BLaER1 treated with 17β-estradiol and CSF1 and Interleukin-3, amounts not matched to agents 10 nM and 100 nM (cell line): Measurements from ENCODE around the gene NUCKS1.

ENCODE experiments used
- H3K27ac ChIP-seq, 11 experiments: shearing (Covaris generic); formaldehyde crosslinking; 2 replicates each; pipeline ENCODE4 v1.8.1; 2022
- H3K27me3 ChIP-seq, 11 experiments: shearing (Covaris generic); formaldehyde crosslinking; 2 replicates each; pipeline ENCODE4 v1.8.1; 2022
- H3K36me3 ChIP-seq, 11 experiments: shearing (Covaris generic); formaldehyde crosslinking; 2 replicates each; pipeline ENCODE4 v1.8.1; 2022
- H3K4me1 ChIP-seq, 10 experiments: shearing (Covaris generic); formaldehyde crosslinking; 2 replicates each; pipeline ENCODE4 v1.8.1; 2022
- H3K4me2 ChIP-seq, 11 experiments: shearing (Covaris generic); formaldehyde crosslinking; 2 replicates each; pipeline ENCODE4 v1.8.1; 2022
- H3K4me3 ChIP-seq, 10 experiments: shearing (Covaris generic); formaldehyde crosslinking; 2 replicates each; pipeline ENCODE4 v1.8.1; 2022
- H3K9ac ChIP-seq, 11 experiments: shearing (Covaris generic); formaldehyde crosslinking; 2 replicates each; pipeline ENCODE4 v1.8.1; 2022
- H3K9me3 ChIP-seq, 11 experiments: shearing (Covaris generic); formaldehyde crosslinking; replicated peaks in 1 of 11; 2 replicates each; pipeline ENCODE4 v1.8.1; 2022
- H4K20me1 ChIP-seq, 11 experiments: shearing (Covaris generic); formaldehyde crosslinking; 2 replicates each; pipeline ENCODE4 v1.8.1; 2022
- Cebpa-rat ChIP-seq, 11 experiments: shearing (Covaris generic); IDR thresholded peaks; 2 replicates each; pipeline ENCODE4 v1.8.1; 2022

The NUCKS1 gene

DNA sequence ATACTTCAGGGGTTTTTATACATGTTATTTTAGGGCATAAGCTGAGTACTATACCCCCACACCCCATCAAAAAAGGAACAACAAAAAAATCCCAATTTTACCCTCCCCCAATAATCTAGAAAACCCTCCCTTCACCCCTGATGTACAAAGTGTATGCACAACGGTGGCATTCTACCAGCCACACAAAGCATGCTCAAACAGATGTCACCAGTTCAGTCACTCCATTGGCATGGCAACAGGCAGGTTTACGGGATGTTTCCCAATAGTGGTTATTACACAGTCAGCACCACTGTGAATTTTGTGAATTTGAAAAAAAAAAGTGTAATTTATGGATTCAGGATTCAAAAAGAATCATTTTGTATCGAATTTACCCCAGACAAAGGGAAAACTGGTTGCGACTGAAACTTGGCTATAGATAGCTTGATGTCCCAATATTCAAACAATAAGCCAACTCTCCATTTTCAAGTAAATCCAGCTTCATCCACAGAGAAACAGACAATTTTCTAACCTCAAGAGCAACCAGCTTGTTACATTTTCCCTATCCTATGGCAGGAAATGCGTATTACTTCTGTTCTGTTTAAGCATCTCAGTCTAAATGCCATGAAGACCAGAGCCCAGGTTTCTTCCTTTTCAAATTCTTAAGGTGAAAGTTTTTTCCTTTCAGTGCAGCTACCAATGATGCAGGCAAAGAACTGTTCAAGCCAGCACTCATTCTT, 35.6 kb downstream of the NUCKS1 start:
- Histone ChIP-seq H3K36me3 (peaks cover 38 to 94% (median 65%) of the 10 kb centered on the region in 11 experiments), H3K4me1 (peaks cover 7 to 34% (median 16%) of the 10 kb centered on the region in 10 experiments; a peak in 16 of 20 replicates), H3K9me3 (no peaks in the 10 kb centered on the region), H4K20me1 (peaks cover 0 to 70% (median 21%) of the 10 kb centered on the region in 11 experiments; a peak in 13 of 22 replicates), H3K9ac (no peak overlapping the region), H3K27me3 (no peaks in the 10 kb centered on the region), H3K4me3 (no peak overlapping the region), H3K4me2 (no peak overlapping the region), H3K27ac (no peak overlapping the region; a peak in 1 of 22 replicates)
- TF ChIP-seq Cebpa-rat (IDR thresholded peaks at IDR 0.05), result no peak

DNA sequence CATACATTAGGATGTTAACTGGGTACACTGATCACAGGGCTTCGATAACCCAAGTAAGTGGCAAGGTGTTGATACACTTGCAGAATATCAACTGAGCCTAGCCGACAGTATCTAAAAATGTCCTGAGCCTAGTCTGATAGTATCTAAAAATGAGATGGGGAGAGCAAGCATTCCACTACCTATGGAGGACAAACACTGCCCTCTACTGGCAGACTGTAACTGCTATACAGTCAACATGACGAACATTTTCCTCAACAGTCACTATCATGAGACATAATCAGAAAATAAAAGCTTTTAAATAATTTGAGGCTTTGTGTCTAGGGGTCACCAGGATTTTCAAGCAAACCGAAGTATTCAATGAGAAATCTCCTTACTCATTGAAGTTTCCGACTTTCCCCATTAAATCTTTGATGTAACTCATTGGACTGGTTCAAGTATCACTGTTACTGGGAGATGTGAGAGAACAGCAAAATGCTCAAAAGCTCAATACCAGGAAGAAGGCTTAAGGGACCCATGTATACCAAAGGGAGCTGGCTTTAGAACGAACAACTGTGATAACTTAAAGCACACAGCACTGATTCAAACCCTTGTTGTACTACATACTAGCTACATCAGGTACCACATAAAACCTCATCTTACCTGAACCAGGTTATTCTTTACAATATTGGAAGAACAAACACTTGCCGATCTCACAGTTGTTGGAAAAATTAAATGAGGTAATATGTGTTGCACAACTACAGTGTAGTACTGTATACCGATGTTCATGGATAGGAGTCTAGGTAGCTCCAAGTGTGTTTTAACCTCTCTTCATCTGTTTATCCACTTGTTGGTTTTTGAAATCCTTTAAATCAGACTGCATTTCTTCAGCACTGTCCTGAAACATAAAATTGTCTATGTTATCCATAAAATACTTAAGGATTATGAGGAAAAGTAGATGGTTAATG, 38.6 kb downstream of the NUCKS1 start:
- no peaks in the 10 kb centered on the region for H3K27me3 ChIP-seq
- no peaks in the 10 kb centered on the region for H3K9me3 ChIP-seq
- H3K9ac ChIP-seq, result no peak overlapping the region; a peak in 1 of 22 replicates
- H3K36me3 ChIP-seq, result peaks cover 14 to 81% (median 49%) of the 10 kb centered on the region in 11 experiments
- no peak for TF ChIP-seq Cebpa-rat (IDR thresholded peaks at IDR 0.05)
- peaks cover 0 to 61% (median 12%) of the 10 kb centered on the region in 11 experiments; a peak in 9 of 22 replicates for H4K20me1 ChIP-seq
- peak overlapping the region in 1 of 11 experiments; percentile 3; a peak in 1 of 22 replicates for H3K4me2 ChIP-seq
- no peak overlapping the region; a peak in 1 of 22 replicates for H3K27ac ChIP-seq
- H3K4me3 ChIP-seq, result no peak overlapping the region
- peaks cover 33 to 55% (median 41%) of the 10 kb centered on the region in 10 experiments for H3K4me1 ChIP-seq

DNA sequence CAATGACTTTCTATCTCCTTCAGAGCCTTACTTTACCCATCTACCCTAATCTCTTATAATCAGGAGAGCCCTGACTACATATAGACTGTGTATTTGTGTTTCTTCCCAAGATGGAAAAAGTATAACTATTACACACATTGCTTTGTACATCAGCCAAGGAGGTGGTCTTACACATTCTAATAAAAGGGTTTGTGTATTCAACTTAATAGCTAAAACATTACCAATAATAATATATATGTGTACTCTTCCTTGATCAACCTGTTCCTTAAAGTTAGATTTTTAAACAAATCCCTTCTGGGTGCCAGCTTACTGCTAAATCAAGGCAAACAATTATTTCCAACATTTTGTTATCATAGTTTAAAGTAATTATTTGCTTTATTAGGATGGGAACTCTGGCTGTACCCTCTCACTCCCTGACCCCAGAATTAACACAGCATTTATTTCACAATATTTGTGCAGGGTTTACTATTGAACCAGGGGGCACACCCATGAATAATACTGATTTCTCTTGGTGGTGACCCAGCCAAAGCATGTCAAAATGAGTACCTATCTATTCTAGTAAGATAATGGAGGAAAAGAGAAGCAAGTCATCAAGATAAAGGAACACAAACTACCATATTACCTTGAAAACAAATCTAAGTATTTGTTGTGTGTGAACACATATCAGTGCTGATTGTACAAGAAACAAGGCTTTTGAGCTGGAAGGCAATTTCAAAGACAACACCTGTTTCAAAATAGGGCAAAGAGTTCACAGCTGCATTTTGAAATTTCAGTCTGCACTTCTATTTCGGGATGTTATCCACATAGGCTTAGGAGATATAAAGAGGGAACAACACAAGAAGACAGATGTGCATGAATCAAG, 39.5 kb downstream of the NUCKS1 start:
- Histone ChIP-seq H3K4me2 (peak overlapping the region in 1 of 11 experiments; percentile 3; a peak in 1 of 22 replicates), H3K27me3 (no peaks in the 10 kb centered on the region), H3K27ac (0 out of 22 replicates have a peak overlapping the region, but pooled peaks of 2 of the 11 experiments have one; percentile 1 to 13), H3K9me3 (no peaks in the 10 kb centered on the region), H3K4me3 (no peak overlapping the region), H3K36me3 (peaks cover 13 to 71% (median 39%) of the 10 kb centered on the region in 11 experiments), H3K4me1 (peaks cover 33 to 55% (median 49%) of the 10 kb centered on the region in 10 experiments), H3K9ac (no peak overlapping the region), H4K20me1 (peaks cover 0 to 53% (median 9%) of the 10 kb centered on the region in 11 experiments; a peak in 9 of 22 replicates)
- TF ChIP-seq Cebpa-rat (IDR thresholded peaks at IDR 0.05), result 0 out of 22 replicates have a peak, but pooled peaks of 1 of the 11 experiments have one; percentile 7

DNA sequence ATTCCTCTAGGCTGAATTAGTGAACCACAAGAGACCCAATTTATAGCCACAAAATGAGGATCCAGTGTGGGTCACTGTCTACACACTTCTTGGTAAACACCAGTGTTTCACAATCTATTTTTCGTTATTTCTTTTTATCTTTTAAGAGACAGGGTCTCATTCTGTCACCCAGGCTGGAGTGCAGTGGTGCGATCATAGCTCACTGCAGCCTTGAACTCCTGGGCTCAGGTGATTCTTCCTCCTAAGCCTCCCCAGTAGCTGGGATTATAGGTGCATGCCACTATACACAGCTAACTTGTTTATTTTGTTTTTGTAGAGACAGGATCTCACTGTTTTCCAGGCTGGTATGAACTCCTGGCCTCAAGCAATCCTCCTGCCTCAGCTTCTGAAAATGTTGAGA, 40.3 kb downstream of the NUCKS1 start:
- Histone ChIP-seq H3K4me2 (peak overlapping the region in 1 of 11 experiments; percentile 5; a peak in 1 of 22 replicates), H3K9ac (no peak overlapping the region), H3K4me1 (peaks cover 39 to 62% (median 57%) of the 10 kb centered on the region in 10 experiments), H4K20me1 (peaks cover 0 to 54% (median 11%) of the 10 kb centered on the region in 11 experiments; a peak in 11 of 22 replicates), H3K27me3 (no peaks in the 10 kb centered on the region), H3K27ac (peak overlapping the region in 2 of 11 experiments; percentile 13 to 81; a peak in 2 of 22 replicates), H3K4me3 (no peak overlapping the region), H3K36me3 (peaks cover 5 to 63% (median 31%) of the 10 kb centered on the region in 11 experiments; a peak in 18 of 22 replicates), H3K9me3 (no peaks in the 10 kb centered on the region)
- no peak for TF ChIP-seq Cebpa-rat (IDR thresholded peaks at IDR 0.05)

DNA sequence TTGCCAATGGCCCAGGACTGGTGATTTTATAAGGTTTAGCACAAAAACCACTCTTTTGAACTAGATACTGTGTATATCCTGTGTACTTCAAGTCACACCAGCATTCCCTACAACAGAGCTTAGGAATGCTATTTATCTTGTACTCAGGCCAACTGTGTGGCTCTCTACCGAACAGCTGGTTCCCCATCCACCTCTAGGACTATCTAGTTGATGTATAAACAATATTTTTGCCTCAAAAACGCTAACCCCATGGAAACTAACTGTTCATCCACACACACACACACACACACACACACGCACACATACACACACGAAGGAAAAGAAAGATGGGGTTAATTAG, 41.0 kb downstream of the NUCKS1 start:
- TF ChIP-seq Cebpa-rat (IDR thresholded peaks at IDR 0.05), result no peak
- Histone ChIP-seq H3K4me2 (peak overlapping the region in 4 of 11 experiments; percentile 81 to 91 (median 86); a peak in 2 of 22 replicates), H4K20me1 (peaks cover 0 to 54% (median 10%) of the 10 kb centered on the region in 11 experiments; a peak in 11 of 22 replicates), H3K9me3 (no peaks in the 10 kb centered on the region), H3K4me1 (peaks cover 45 to 68% (median 63%) of the 10 kb centered on the region in 10 experiments), H3K4me3 (no peak overlapping the region), H3K9ac (no peak overlapping the region), H3K27ac (peak overlapping the region in 2 of 11 experiments; percentile 13 to 81; a peak in 3 of 22 replicates), H3K36me3 (peaks cover 5 to 61% (median 32%) of the 10 kb centered on the region in 11 experiments; a peak in 17 of 22 replicates), H3K27me3 (no peaks in the 10 kb centered on the region)

DNA sequence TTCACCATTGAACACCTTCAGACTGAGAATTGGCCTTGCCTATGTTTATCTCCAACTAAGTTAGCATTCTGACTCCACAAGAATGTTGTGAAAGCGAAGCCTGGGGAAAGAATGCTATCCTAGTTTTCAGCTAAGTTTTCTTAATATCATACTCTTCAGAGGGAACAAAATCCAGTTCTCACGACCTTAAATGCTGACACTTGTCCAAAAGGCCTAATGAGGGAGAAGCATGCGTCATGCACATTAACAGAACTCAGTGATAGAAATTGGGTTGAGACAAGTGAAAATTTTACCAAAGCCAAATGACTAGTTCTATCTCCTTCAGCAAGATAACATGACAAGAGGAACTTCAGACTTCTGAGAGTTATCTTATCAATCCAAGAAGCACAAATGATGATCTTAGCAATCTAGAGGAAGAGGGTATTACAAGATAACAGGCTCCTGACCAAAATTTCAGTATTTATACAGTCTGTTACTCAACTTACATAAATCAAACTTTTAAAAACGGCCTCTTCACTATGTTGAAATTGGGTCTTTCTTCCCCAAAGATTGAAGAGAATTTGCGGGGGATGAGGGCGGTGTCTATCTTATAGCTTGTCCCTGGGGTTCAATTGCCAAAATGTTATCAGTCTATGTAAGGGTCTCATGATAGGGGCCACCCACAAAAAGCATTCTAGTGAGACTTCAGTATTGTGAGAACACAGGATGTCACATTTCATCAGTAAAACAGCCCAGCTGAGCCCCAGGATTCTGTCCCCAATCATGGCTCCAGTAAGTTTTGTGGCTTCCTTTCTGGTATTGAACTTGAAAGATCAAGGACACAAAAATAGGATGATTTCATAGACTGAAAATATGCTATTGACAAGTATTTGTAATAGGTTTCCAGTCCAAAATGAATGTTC, 43.1 kb downstream of the NUCKS1 start:
- no peak overlapping the region for H3K4me3 ChIP-seq
- H3K27me3 ChIP-seq, result no peaks in the 10 kb centered on the region
- peaks cover 5 to 56% (median 29%) of the 10 kb centered on the region in 11 experiments; a peak in 17 of 22 replicates for H3K36me3 ChIP-seq
- peaks cover 0 to 56% (median 9%) of the 10 kb centered on the region in 11 experiments; a peak in 12 of 22 replicates for H4K20me1 ChIP-seq
- H3K9ac ChIP-seq, result peak overlapping the region in 3 of 11 experiments; percentile 3 to 61 (median 59); a peak in 4 of 22 replicates
- no peaks in the 10 kb centered on the region for H3K9me3 ChIP-seq
- 0 out of 22 replicates have a peak, but pooled peaks of 1 of the 11 experiments have one; percentile 7 for TF ChIP-seq Cebpa-rat (IDR thresholded peaks at IDR 0.05)
- peaks cover 62 to 90% (median 85%) of the 10 kb centered on the region in 10 experiments for H3K4me1 ChIP-seq
- H3K4me2 ChIP-seq, result peak overlapping the region; percentile 53 to 93 (median 86)
- peak overlapping the region in 7 of 11 experiments; percentile 18 to 83 (median 47); a peak in 14 of 22 replicates for H3K27ac ChIP-seq

DNA sequence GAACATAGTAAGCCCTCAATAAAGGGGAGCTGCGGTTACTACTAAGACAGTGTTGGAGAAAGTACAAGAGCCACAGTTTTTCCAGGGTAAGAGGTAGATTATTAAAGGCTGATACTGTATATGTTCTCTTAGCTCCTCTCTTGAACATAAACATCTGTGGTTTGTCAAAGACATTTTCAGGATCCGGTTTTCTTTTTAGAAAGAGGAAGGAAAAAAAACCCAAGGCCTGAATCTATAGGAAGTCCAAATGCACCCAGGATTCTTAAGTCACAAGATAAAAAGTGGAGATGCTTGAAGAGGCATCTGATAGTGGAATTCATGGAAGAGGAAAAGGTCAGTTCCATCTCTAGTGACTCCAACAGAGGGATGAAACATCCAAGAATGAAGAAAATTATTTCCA, 45.1 kb downstream of the NUCKS1 start:
- no peak for TF ChIP-seq Cebpa-rat (IDR thresholded peaks at IDR 0.05)
- peaks cover 71 to 99% (median 92%) of the 10 kb centered on the region in 10 experiments for H3K4me1 ChIP-seq
- peak overlapping the region in 4 of 10 experiments; percentile 3 to 49 (median 28); a peak in 4 of 20 replicates for H3K4me3 ChIP-seq
- H3K27ac ChIP-seq, result peak overlapping the region in 8 of 11 experiments; percentile 28 to 83 (median 40); a peak in 15 of 22 replicates
- no peaks in the 10 kb centered on the region for H3K9me3 ChIP-seq
- H4K20me1 ChIP-seq, result peaks cover 0 to 44% (median 9%) of the 10 kb centered on the region in 11 experiments; a peak in 10 of 22 replicates
- no peaks in the 10 kb centered on the region for H3K27me3 ChIP-seq
- H3K4me2 ChIP-seq, result peak overlapping the region; percentile 80 to 93 (median 86)
- H3K36me3 ChIP-seq, result peaks cover 5 to 39% (median 20%) of the 10 kb centered on the region in 11 experiments; a peak in 16 of 22 replicates
- peak overlapping the region in 8 of 11 experiments; percentile 7 to 51 (median 34); a peak in 11 of 22 replicates for H3K9ac ChIP-seq
